ENCODE results near the gene CIB4.
A peak's percentile ranks its signal among the peaks of the same experiment; 100 is the strongest.

CIB4 gene

DNA sequence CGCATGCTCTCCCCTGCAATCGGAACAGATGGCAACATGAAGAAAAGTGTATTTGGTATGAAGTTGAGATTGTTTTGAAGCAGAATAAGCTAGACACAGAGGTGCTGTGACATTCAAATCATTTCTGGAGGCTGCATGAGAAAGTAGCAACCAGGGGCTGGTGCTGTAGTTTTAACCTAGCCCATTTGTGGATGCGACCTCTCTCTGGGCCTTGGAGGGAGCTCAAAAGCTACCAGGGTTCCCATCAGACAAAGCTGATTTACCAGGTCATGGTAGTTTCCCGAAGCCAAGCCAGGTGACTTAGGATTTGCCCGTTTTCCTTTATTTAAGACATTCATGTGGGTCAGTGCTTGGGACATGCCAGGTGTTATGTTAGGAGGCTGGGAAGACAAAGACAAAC, 77.5 kb downstream of the CIB4 start:
- no peak for DNase-seq

DNA sequence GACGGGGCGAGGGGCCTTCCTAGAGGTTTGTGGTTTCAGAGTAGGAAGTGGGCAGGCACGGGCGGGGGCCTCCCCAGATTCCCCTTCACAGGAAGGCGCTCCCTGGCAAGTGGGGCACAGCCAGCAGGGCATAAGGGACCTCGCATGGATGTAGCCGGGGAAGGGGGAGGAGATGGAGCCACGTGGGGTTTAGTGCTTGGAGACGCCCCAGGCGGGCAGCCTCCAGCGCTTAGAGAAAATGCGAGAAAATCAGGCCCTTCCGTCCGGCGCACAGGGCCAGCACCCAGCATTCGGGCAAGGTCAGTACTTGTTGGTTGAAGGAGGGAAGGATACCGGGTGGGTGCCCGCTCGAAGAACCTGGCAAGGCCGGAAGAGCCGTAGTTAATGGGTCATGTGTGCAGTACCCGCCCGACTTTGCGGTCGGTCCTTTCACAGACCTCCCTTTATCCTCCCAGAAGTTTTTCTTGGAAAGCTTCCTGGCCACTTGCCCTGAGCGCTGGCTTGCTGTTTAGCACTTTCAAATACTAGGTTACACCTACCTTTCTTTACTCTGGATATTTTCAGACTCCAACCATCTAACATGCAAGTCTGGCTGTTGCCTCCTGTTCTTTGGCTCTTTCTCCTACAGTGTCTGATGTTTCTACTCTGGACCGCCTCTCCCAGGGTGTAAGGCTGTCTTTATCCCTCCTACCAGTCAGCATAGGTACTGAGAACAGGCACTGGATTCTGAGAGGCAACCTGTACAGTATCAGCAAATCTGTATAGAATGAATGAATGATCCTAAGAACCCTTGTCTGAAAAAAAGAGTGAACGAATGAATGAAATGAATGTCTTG, 78.1 kb downstream of the CIB4 start:
- no peak for DNase-seq

DNA sequence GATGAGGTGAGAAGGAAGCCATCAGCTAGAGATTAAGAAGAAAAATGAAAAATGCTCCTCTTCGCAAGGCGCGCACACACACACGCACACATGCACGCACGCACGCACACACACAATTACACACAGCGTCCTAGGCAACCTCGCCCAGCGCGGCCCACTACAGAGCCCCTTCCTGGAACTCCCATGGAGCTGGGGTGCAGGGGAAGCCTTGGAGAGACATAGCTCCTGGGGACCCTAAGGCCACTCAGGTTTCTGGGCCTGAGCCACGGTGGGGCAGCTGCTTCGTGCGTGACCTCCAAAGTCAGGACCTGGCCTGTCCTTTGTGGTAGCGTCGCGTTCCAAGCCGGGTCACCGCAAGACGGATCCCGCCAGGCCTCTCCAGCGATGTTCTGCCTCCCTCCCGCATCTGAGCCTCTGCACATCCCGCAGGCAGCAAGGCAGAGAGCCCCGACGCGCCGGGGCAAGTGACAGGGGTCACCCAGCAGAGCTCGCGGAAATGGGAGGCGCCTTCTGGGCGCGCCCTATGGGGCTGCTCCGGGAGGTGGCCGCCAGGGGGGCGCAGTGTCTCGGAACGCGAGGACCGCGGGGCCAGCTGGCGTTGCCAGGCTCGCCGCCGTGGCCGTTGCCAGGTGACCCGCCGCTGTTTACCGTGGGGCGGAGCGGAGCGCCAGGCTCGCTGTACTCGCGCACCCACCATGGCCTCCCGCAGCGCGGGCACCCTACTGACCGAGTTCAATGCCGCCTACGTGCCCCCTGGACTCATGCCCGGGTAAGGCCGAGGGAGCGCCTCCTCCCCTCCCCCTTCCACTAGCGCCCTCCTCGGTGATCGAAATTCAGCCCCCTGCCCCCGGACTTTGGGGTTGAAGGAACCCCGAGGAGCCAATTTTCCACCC, 79.0 kb downstream of the CIB4 start:
- peak; percentile 13 for DNase-seq

DNA sequence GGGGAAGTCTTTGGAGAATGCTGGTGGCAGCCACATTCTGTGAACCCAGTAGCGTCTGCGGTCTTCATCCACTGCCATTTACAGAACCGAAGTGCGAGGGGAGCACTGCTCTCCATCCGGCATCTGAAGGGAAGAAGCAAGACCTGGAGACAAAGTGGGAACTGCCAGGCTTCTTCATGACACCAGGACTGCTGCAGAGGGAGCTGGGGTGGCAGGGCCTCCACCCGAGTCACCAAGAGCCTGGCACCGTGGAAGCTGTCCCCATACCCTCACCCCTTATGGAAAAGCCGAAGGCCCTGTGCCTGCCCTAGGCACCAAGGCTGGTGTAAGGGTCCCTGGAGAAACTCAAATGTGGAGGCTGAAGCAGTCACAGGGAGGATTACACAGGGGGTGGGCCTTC, 79.8 kb downstream of the CIB4 start:
- DNase-seq, result no peak

DNA sequence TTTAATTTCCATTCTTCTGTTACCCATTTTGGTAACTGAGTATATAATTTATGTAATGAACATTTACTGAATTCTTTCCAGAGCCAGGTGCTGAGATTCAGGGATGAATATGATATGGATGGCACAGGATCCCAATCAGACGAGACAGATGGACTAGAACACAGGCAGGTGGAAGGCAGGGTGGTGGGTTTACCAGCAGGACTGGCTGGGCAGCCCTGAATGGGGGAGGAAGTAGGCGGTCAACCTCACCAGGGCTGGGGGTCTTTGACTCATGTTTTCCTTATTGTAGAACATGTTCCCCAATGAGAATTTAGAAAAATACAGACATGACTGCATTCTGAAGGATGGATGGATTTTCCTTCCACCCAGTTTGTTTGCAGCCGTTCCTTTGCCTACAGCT, 80.3 kb downstream of the CIB4 start:
- no peak for DNase-seq

DNA sequence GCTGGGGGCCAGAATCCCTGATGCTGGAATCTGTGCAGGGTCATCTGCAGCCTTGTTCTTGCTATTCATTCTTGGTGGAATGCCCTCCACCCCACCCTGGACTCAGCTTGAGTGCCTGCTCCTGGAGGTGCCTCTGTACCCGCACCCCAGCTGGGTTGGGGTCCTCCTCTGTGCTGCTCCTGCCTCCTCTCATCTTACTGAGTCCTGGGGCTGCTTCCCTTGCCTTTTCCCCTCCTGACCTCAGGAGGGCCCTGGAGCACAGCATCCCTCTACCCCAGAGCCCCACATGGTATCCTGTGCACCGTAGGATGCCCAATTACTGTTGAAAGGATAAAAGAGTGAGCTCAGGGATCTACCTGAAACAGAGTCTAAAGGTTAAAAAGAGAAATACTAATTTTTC, 81.6 kb downstream of the CIB4 start:
- DNase-seq, result no peak

DNA sequence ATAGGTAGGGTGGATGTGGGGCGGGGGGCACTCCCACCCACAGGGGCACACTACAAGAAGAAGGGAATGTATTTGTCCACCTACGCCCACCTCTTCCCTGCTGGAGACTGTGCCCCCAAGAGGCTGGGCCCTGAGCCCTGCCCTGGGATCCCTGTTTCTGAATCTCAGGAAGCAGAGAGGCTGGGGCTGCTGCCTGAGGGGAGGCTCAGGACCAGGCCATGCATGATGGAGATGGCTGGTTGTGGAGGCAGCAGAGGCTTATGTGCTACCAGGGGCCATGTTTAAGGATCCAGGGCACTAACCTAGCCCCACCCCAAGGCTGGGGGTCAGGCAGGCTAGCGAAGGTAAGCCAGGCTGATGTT, 82.1 kb downstream of the CIB4 start:
- no peak for DNase-seq

DNA sequence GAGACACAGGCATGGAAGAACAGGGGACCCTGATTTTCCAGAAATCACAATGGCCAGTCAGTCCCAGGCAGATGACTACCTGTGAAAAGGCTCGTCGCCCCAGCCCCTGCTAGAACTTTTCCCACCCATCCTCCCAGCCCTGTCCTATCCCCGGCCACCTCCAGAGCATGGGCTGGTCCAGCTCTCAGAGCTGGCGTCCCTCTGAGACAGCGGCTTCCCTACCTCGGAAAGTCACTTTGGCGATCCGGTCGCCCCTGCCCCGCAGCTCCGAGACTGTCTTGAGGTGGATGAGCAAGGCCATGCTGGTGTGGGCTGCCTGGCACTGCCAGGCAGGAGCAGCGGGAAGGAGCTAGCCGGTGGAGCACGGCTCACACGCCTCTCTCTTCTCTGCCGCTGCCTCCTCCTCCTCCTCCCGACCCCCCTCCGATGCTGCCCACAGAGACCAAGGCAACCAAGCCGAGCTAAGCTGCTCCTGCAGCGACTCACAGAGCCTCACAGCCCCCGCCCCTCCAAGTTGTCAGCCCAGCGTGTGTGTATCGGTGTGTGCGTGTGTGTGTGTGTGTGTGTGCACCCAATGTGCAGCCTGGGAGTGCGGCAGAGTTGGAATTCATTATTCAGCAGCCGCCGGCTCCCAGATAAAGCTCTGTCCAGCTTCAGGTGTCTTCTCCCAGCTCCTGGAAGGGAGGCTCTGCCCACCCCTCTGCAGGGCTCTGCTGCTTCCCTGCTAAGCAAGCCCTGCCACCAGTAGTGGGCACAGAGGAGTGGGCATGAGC, 82.7 kb downstream of the CIB4 start:
- no peak for DNase-seq

DNA sequence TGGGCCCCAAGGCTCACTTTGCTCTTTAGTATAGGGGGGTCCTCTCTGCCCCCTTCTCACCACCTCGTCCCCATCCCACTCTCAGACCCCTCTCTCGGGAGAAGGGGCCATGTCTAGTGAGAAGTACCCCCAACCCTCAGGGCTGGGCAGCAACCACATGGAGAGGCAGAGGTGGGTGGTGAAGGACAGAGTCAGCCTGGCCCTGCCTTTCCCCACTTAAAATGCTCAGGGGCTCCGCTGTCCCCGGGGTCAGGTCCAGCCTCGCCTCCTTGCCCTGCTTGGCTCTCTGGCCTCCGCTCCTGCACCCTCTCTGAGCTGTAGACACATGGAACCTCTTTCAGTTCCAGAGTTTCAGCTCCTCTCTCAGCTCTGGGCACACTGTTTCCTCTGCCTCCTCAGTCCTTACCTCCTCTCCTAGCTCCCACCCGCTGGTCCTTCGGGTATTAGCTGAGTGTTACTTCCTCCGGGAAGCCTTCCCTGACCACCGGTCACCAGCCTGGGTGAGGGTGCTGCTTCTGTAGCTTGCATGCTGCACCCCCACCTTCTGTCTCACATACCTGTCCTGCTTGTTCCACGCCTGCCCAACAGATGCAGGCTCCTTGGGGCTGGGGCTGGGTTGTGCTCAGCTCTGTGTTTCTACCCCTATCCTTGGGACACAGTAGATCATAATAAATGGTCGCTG, 83.8 kb downstream of the CIB4 start:
- DNase-seq, result no peak

DNA sequence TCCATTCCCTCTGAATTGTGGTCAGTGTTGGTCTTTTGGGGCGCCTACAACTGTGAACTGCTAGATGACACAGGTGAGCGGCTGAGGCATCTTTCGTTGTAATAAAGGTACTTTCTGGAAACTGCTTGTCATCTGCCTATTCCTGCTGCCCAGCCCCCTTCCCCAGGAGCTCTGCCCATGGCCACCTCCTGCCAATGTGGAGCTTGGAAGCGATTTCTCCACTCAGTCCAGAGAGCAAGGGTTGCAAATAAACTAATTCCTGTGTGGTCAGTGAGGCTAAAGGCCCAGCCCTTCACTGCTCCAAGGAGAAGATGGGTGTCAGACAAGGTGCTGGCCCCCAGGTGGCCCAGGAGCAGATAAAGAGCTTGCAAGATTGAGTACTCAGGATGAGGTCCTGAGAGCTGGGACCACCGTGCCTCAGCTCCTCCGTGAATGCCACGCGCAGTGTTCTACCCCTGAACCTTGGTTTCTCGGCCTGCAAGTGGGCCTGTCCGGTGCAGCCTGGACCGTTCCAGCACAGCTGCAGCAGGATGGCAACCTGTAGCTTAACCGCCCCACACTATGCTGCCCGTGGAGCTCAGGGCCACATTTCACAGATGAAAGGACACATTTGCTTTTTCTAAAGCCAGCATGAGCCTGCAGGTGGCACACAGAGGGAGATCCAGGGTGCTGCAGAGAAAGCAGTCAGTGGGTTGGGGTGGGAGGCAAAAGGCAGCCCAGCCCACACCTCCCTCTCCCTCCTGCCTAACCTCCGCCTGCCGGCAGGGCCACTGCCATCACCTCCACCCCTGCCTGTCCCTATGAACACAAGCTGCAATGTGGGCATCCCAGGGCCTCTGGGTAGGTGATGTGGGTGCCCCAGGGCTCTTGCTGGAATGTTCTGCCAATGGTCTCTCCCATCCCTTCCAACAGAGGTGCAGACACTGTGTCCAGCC, 84.6 kb downstream of the CIB4 start:
- DNase-seq, result no peak

DNA sequence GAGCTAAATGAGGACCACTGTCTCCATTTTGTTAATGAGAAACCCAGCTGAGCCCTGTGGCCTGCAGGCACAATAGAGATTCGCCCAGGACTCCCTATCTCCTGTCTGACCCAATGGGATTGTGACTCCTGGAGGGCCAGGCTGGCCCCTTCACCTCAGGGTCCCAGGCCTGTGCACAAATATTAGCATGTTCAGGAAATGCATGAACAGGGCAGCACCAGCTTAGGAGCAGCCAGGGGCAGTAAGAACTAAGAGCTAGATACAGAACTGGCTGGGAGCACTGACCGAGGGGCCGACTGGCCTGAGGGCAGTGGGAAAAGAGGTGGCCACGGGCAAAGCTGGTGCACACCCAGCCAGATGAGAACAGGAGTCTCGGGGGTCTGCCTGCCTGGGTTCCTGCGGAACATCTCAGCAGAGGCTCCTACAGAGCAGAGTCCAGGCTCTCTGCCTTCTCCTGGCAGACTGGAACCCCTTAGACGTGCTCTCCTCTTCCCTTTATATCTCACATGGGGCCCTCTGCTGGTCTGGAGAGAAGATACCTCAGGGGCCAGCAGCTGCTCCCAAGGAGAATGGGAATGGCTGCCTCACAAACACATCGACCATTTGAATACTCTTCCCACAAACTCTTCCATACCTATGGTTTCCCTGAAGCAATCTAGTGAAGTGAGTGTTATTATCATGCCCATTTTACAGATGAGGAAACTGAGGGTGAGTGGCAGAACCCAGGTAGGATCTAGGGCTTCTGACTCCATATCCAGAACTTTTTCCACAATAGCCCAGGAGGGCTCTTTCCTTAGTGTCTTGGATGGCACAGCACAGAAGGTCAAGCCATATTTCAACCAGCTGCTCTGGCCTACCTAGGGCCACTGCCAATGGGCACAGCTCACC, 85.7 kb downstream of the CIB4 start:
- DNase-seq, result no peak

DNA sequence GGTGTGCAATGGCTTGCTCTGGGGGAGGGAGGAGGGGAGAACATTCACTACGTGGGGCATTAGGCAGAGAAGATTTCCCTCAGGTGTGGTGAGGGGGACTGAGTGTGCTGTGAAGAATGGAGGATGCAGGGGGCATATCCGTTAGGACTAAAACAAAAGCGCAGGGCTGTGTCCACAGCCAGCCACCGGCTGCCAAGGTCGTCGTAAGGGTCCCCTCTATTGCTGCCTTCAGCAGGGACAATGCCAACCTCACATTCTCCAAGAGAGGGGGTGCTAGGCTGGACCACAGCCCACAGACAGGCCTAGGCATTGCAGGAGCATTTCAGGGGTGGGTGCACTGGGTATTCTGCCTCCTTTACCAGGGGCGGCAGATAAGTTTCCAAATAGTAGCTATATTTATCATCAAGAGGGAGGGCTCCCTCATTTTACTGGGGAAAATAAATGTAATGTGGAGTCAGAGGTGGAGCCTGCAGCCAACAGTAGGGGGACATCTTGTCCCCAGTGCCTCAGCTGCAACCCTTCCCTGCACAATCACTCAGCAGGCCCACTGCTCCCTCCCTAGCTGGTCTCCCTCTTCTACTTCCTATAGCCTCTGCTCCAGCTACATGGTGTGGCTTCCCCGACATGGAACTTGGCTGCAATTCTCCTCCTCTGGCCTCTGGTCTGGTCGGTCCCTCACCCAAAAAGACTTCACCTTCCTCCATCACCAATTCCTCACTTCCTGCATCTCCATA, 88.4 kb downstream of the CIB4 start:
- no peak for DNase-seq

DNA sequence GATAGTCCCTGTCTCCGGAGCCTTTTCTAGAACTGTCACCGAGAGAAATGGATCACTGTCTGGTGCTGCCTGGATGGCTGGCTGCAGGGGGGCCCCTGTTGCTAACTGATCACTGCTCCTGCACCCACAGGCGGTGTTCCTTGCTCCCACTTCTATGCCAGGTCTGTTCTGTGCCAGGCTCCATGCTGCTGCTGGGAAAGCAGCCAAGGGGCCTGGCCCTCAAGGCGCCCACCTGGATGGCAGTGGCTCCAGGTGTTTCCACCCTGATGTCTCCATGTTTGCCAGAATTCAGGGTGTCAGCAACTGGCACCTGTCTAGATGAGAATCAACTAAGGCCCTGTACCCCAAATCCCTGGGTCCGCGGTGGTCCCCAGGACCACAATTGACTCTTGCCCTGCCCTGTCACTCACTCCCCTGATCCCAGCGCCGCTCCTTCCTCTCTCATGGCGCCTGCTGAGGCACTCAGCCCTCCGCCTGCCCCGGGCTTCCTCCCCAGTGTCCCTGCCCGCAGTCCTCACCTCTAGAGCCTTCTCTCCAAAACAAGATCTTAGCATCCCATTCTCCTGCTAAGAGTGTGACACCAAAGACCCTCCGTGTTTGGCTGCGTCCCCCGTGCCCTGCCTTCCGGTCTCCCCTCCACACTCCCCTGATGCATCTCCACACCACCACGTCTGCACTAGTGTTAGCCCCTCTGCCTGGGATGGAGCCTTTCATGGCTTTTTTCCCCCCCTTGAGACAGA, 90.7 kb downstream of the CIB4 start:
- DNase-seq, result no peak

DNA sequence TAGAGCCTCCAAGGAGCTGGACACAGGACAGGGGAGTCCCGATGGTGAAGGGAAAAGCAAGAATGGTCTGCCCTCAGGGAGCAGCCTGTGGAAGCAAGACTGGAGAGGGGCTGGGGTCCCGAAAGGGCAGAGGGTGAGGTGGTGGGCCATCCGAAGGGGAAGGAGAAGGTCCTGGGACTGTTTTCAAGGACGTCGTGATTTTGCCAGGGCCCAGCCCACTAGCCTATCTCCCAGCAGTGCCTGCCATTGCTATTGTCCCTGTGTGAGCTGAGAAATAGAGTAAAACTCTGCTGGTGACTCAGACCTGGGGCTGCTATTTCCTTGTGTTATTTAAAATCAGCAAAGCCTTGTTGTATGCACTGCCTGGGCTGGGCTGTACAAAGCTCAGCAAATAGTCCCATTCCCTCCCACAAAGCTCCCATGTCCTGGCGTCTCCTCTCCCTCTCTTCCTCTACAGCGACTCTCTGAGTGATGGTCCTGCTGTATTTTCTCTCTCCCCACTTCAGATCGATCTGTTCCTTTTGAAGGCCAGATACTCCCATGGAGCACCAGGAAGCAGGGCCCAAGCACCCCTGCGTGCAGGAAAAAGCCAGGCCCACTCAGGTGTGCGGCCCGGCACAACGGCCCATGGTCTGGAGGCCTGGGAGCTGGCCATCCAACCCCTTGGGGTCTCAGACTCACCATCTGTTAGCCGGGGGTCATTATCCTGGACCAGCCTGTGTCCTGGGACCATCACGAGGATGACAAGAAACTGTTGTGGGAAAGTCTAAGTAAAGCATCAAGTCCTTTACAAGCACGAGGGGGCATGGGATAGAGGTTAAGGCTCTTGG, 98.3 kb downstream of the CIB4 start:
- no peak for DNase-seq

DNA sequence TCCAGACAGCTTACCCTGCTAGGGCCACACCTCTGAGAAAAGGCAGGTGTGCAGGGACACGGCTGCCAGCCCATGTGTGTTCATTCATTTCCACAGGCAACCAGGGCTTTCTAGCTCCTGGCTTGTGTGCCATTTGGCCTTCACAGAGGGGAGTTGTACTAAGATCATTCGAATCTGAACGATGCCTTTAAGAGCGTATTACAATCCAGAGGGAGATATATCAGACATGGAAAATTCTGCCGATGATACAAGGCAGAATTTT, 99.0 kb downstream of the CIB4 start:
- DNase-seq, result no peak

DNA sequence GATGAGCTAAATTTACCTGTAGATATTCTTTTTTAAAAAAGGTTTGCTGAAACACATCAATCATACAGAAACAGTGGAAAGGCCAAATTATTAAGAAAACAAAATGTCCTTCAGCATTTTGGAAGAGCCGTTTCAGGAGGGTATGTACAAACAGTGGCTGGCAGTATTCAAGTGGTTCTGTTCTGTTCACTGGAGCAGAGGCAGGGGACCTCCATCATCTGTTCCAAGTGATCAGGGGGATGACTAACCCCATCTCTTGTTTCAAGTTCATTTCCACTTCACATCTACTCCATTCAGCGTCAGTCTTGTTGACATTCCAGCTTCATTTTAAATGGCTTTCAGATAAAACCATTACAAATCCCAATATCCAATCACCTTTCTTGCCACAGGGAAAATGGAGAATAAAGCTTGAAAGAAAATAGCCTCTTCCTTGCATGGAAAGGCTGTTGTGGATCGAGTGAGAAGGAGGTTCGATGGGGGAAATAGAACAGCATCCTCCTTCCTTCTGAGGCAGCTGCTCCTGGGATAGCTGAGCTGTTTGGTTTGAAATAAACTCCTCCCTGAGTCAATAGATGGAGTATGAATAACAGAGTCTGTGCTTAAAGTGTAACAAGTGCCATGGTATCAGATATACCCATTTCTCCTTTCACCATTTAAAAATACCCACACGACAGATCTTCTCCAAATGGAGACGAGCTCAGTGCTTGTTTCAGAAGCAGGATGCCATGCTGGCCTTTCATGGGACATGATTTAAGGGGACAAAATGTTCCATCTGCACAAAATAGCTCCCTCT, 99.6 kb downstream of the CIB4 start:
- DNase-seq, result no peak

DNA sequence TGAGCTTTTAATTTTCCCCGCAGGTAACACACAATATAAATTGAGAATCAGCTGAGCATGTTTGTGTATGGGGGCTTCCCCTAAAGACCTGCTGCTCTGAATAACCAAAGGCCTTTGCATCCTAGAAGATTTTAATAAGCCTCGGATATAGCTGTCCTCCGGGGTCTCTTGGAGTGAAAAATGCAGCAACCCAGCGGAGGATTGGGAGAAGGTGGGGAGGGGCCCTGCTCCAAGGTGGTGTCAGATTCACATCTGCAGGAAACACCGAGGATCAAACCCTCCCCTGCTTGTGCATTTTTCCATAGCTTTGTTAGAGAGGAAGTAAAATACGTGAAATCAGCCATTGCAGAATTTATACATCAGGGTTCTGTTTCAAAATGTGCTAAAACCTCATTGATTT, 100.2 kb downstream of the CIB4 start:
- no peak for DNase-seq

DNA sequence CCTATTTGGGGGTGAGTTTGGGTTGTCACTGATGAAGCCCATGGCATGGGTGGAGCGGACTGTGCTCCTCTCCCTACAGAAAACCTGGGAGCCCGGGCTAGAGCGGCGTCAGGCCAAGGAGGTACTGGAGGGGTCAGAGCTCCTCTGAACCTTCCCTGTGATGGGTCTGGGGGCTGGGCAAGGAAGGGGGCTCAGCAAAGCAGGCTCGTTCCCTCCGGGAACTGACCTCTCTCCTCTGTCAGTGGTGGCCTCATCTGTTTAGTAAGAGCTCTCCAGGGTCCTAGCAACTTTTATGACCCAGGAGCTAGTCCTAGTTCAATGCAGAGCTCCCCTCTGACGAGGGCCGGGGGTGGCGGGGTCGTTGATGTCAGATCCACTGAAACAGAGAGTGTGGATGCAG, 100.9 kb downstream of the CIB4 start:
- DNase-seq, result no peak
